GM12801 (cell line): ENCODE measurements around the gene NRG3.

Source experiments
- TF ChIP-seq, protein P1 (sequence below): IDR thresholded peaks from one replicate; pipeline ENCODE4 v1.5.1; 2011; ENCODE audit warnings: control low read depth; ENCODE audit not compliant: insufficient read length; ENCODE audit errors: extremely low read depth

Gene NRG3

DNA sequence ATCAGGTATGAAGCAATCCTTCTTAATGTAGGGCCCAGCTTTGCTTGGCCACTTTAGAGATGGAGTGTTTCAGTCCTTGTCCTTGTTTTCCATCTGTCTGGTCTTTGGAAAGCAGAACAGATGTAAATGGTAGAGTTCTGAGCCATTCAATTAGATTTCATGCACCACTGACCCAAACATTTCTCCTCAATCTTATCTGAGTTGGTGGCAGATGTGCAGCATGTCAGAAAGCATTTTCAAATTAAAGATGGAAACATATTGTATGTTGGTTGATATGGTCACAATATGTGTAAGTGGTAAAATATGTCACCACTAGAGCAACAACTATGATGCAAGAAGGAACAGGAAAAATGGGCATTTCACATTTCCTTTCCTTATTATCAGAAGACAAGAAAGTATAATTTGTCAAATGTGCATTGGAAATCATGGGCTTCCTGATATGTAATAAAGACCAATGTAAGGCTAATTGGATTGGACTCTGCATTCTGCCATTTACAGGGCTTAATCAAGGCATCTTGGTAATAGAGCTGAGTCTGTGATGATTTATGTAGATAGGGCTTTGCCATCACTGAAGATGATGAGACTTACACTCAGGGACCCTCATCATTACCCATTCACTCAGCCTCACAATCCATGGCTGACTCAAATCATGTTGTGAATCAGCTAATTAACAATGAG, 750.7 kb downstream of the NRG3 start:
- TF ChIP-seq, protein P1, sequence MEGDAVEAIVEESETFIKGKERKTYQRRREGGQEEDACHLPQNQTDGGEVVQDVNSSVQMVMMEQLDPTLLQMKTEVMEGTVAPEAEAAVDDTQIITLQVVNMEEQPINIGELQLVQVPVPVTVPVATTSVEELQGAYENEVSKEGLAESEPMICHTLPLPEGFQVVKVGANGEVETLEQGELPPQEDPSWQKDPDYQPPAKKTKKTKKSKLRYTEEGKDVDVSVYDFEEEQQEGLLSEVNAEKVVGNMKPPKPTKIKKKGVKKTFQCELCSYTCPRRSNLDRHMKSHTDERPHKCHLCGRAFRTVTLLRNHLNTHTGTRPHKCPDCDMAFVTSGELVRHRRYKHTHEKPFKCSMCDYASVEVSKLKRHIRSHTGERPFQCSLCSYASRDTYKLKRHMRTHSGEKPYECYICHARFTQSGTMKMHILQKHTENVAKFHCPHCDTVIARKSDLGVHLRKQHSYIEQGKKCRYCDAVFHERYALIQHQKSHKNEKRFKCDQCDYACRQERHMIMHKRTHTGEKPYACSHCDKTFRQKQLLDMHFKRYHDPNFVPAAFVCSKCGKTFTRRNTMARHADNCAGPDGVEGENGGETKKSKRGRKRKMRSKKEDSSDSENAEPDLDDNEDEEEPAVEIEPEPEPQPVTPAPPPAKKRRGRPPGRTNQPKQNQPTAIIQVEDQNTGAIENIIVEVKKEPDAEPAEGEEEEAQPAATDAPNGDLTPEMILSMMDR: no peak

GRCh38 chr10:82628373-82628772, 753.4 kb downstream of the NRG3 start:
- TF ChIP-seq, protein P1: no peak

DNA sequence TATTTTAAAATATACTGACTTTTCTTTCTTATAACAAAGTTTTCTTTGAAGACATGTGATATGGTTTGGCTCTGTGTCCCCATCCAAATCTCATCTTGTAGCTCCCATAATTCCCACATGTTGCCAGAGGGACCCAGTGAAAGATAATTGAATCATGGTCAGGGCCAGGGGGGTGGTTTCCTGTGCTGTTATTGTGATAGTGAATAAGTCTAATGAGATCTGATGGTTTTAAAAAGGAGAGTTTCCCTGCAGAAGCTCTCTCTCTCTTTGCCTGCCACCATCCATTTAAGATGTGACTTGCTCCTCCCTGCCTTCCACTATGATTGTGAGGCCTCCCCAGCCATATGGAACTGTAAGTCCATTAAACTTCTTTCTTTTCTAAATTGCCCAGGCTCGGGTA, 768.1 kb downstream of the NRG3 start:
- TF ChIP-seq, protein P1: no peak

DNA sequence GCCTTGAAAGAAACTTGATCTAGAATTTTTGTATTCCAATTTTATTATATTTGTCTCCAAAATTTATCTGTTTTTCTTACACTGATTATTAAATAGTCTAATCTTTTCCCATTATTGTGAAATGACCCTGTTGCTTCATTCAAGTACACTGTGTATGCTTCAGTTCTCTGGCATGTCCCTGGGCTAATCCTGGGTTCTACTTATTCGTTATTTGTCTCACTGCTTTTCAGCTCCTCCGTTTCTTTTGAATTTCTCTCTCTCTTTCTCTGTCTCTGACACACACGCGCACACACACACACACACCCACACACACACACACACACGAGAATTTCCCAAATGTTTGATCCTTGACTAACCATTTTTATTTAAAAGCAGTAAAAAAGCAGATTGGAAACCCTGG, 768.6 kb downstream of the NRG3 start:
- TF ChIP-seq, protein P1: no peak

DNA sequence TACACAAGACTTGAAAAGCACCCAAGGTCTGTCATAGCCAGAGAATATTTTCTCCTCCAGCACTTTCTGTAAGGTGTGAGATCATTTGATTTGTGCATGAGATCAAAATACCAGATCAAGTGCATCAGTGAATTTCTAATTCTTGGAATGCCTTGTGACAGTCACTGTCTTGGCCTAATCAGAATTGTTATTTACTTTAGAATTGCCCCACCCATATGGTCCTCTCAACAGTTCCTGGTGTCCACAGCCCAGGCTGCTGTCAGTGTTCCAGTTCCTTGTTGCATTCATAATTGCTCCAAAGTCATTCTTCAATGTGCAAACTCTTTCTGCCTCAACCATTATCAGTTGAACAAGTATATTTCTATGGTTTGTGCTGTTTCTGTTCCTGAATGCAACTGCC, 770.2 kb downstream of the NRG3 start:
- TF ChIP-seq, protein P1: no peak

GRCh38 chr10:82653244-82654155, 778.5 kb downstream of the NRG3 start:
- TF ChIP-seq, protein P1: no peak

DNA sequence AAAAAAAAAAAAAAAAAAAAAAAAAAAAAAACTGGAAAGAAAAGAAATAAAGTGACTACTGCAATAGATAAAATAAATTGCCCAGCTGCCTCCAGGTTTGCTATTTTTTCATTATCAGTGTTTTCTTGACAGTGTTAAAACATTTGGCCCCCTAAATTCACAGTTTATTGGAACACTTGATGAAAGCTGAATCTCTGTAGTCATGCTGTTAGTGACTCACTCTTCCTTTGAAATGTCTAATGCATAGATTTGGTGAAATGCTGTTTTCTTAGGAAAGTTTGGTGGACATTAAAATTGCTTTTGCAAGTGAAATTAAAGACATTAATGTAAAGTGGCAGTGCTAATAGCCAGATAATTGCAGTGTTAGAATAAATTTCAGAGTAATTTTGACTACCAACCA, 785.2 kb downstream of the NRG3 start:
- TF ChIP-seq, protein P1: no peak
